PC-3 (cell line): ENCODE measurements around the gene TH. TPM values are rescaled to one million over a fixed set of nuclear protein-coding genes. Genes with fewer than 3 reads are reported as not detected.

Experiments
- ATAC-seq: fragments of 200-7000 bp; cut with Tn5 transposase; 2 replicates; pipeline ENCODE4 v1.9.1; 2020; ENCODE audit warnings: mild to moderate bottlenecking, moderate library complexity
- BruUV-seq: library from RNA; stranded (reverse); fragments of 400-500 nt; replicated peaks from 2 replicates; lab custom pipeline; 2021; lab: Mats Ljungman, UMichigan
- CTCF ChIA-PET: fragments of 300-600 bp; sonication (Branson Sonifier 250); formaldehyde crosslinking; loops from one replicate; lab custom pipeline; 2022; ENCODE audit warnings: antibody characterized with exemption; lab: Charles Lee
- POLR2A ChIA-PET: fragments of 300-600 bp; sonication (Branson Sonifier 250); formaldehyde crosslinking; loops from one replicate; lab custom pipeline; 2022; ENCODE audit warnings: antibody characterized with exemption; ENCODE audit not compliant: unreplicated experiment; lab: Charles Lee
- DNase-seq: peaks from one replicate; pipeline ENCODE4 v3.0.0-alpha.2; 2015
- H2AFZ ChIP-seq: fragments of 300-600 bp; sonication (generic); 2 replicates; pipeline ENCODE4 v1.6.0; 2016; ENCODE audit warnings: antibody characterized with exemption, low read length
- H3F3A ChIP-seq: fragments of 300-600 bp; sonication (generic); one replicate; pipeline ENCODE4 v1.6.0; 2017; ENCODE audit warnings: antibody characterized with exemption, low read length, control low read depth, mild to moderate bottlenecking; ENCODE audit not compliant: unreplicated experiment
- H3K27ac ChIP-seq: fragments of 300-600 bp; sonication (generic); 2 replicates; pipeline ENCODE4 v1.5.1; 2016; ENCODE audit warnings: mild to moderate bottlenecking, low read length
- H3K27me3 ChIP-seq: fragments of 300-600 bp; sonication (generic); 2 replicates; pipeline ENCODE4 v1.6.1; 2016; ENCODE audit warnings: low read length, mixed read lengths
- H3K36me3 ChIP-seq: fragments of 300-600 bp; sonication (generic); 2 replicates; pipeline ENCODE4 v1.6.1; 2016; ENCODE audit warnings: low read depth, mixed run types, low read length, mixed read lengths
- H3K4me1 ChIP-seq: fragments of 300-600 bp; sonication (generic); 2 replicates; pipeline ENCODE4 v1.5.1; 2016; ENCODE audit warnings: low read length; ENCODE audit not compliant: insufficient read depth
- H3K4me2 ChIP-seq: fragments of 300-600 bp; sonication (generic); 2 replicates; pipeline ENCODE4 v1.6.0; 2016; ENCODE audit warnings: low read length
- H3K4me3 ChIP-seq: fragments of 300-600 bp; sonication (generic); 2 replicates; pipeline ENCODE4 v1.5.1; 2016; ENCODE audit warnings: mild to moderate bottlenecking, low read length, mixed read lengths
- H3K79me2 ChIP-seq: fragments of 300-600 bp; sonication (generic); 2 replicates; pipeline ENCODE4 v1.6.1; 2017; ENCODE audit warnings: low read length, mixed read lengths
- H3K9ac ChIP-seq: fragments of 300-600 bp; sonication (generic); 2 replicates; pipeline ENCODE4 v1.6.0; 2016; ENCODE audit warnings: mild to moderate bottlenecking, low read length
- H3K9me2 ChIP-seq: fragments of 300-600 bp; sonication (generic); replicated peaks from 2 replicates; pipeline ENCODE4 v1.6.1; 2016; ENCODE audit warnings: mixed run types, low read length, mixed read lengths
- H3K9me3 ChIP-seq: fragments of 300-600 bp; sonication (generic); 2 replicates; pipeline ENCODE4 v1.6.1; 2016; ENCODE audit warnings: low read length, mixed read lengths
- H4K20me1 ChIP-seq: fragments of 300-600 bp; sonication (generic); 2 replicates; pipeline ENCODE4 v1.6.1; 2016; ENCODE audit warnings: low read length, mixed read lengths
- CTCF ChIP-seq: fragments of 300-600 bp; sonication (generic); conservative IDR thresholded peaks from 2 replicates; pipeline ENCODE4 v1.5.1; 2017; ENCODE audit warnings: antibody characterized with exemption, low read depth, mild to moderate bottlenecking, low read length
- EZH2 ChIP-seq: fragments of 300-600 bp; sonication (generic); IDR thresholded peaks from one replicate; pipeline ENCODE4 v1.6.1; 2017; ENCODE audit warnings: antibody characterized with exemption, mild to moderate bottlenecking, low read length; ENCODE audit not compliant: unreplicated experiment
- EZH2phosphoT487 ChIP-seq: fragments of 300-600 bp; sonication (generic); IDR thresholded peaks from 2 replicates; pipeline ENCODE4 v1.6.1; 2018; ENCODE audit warnings: mild to moderate bottlenecking, antibody characterized with exemption, low read length, borderline replicate concordance
- intact Hi-C: fragments of 100-400 bp; cut with micrococcal nuclease; formaldehyde crosslinking; loops from 2 replicates; pipeline ENCODE4 v1.9.0; 2023
- total RNA-seq: library from RNA; depleted of rRNA; stranded (reverse); fragments of >200 nt; gene quantifications from 2 replicates; pipeline ENCODE4 v1.2.3, GENCODE V29; 2014

The TH gene
- total RNA-seq, 1 experiment from 2014 or later, result 8.3 TPM

- Histone ChIP-seq H3K36me3 (no peaks in the 10 kb centered on the region), H3K27ac (peak overlapping the region; percentile 25), H3K9ac (no peak overlapping the region; the same call in 1 of the 2 replicates), H3K79me2 (no peaks in the 10 kb centered on the region), H3K9me2 (no peaks in the 10 kb centered on the region), H2AFZ (peak overlapping the region; percentile 37), H4K20me1 (no peaks in the 10 kb centered on the region), H3K4me1 (peaks cover 17% of the 10 kb centered on the region), H3K27me3 (no peaks in the 10 kb centered on the region), H3K4me3 (no peak overlapping the region), H3F3A (no peaks in the 10 kb centered on the region), H3K9me3 (no peaks in the 10 kb centered on the region), H3K4me2 (peak overlapping the region; percentile 62)
- ATAC-seq, result peak; percentile 80
- ChIA-PET POLR2A (no interaction called here), CTCF (interaction anchor here (0.6 kb wide), 1 partner anchor 176 kb away, joined by 5 read pairs; no protein-coding TSS in a partner anchor)
- intact Hi-C loops, result no loop called here
- TF ChIP-seq EZH2, result no peak
- TF ChIP-seq CTCF, result no peak
- peak; percentile 96 for TF ChIP-seq EZH2phosphoT487
- peak; percentile 85 for DNase-seq
- no TSS peak for BruUV-seq
These were observed 30.7 kb upstream of the TH start for GRCh38 chr11:2202071-2202899.

GRCh38 chr11:2201542-2201941 lies 29.9 kb upstream of the TH start:
- H3F3A ChIP-seq, result no peaks in the 10 kb centered on the region
- peaks cover 17% of the 10 kb centered on the region for H3K4me1 ChIP-seq
- CTCF ChIA-PET, result no interaction called here
- POLR2A ChIA-PET, result no interaction called here
- no peaks in the 10 kb centered on the region for H4K20me1 ChIP-seq
- H3K4me3 ChIP-seq, result no peak overlapping the region
- TF ChIP-seq EZH2, result no peak
- TF ChIP-seq CTCF, result no peak
- TF ChIP-seq EZH2phosphoT487, result no peak
- H2AFZ ChIP-seq, result peak overlapping the region; percentile 37; the same call in 1 of the 2 replicates
- H3K9ac ChIP-seq, result no peak overlapping the region; the same call in 1 of the 2 replicates
- H3K9me3 ChIP-seq, result no peaks in the 10 kb centered on the region
- H3K4me2 ChIP-seq, result peak overlapping the region; percentile 62
- ATAC-seq (no peak), DNase-seq (no peak)
- no peaks in the 10 kb centered on the region for H3K79me2 ChIP-seq
- H3K9me2 ChIP-seq, result no peaks in the 10 kb centered on the region
- H3K27ac ChIP-seq, result peak overlapping the region; percentile 25; the same call in 1 of the 2 replicates
- no peaks in the 10 kb centered on the region for H3K36me3 ChIP-seq
- intact Hi-C loops, result no loop called here
- H3K27me3 ChIP-seq, result no peaks in the 10 kb centered on the region
- BruUV-seq, result no TSS peak

- Histone ChIP-seq H3K4me3 (no peak overlapping the region), H2AFZ (no peak overlapping the region), H3K4me2 (no peak overlapping the region), H3K4me1 (peaks cover 17% of the 10 kb centered on the region), H4K20me1 (no peaks in the 10 kb centered on the region), H3K9ac (no peak overlapping the region), H3K36me3 (no peaks in the 10 kb centered on the region), H3K9me3 (no peaks in the 10 kb centered on the region), H3F3A (no peaks in the 10 kb centered on the region), H3K27ac (no peak overlapping the region), H3K9me2 (no peaks in the 10 kb centered on the region), H3K27me3 (no peaks in the 10 kb centered on the region), H3K79me2 (no peaks in the 10 kb centered on the region)
- no TSS peak for BruUV-seq
- no peak for ATAC-seq
- no peak for TF ChIP-seq CTCF
- TF ChIP-seq EZH2phosphoT487, result no peak
- no peak for TF ChIP-seq EZH2
- CTCF ChIA-PET, result no interaction called here
- POLR2A ChIA-PET, result no interaction called here
- intact Hi-C loops, result no loop called here
- no peak for DNase-seq
These were observed 29.4 kb upstream of the TH start for GRCh38 chr11:2200957-2201519.
